NB4 (cell line): Measurements from ENCODE around the gene MRPS15.

Source experiments
- MYC ChIP-seq: IDR thresholded peaks from 2 replicates; pipeline ENCODE4 v1.6.1; 2011; ENCODE audit warnings: low read depth, low read length
- POLR2A ChIP-seq: IDR thresholded peaks from 2 replicates; pipeline ENCODE4 v1.6.1; 2011; ENCODE audit warnings: mild to moderate bottlenecking; ENCODE audit not compliant: insufficient read length; ENCODE audit errors: extremely low read depth
- TF ChIP-seq, protein P1 (sequence below): IDR thresholded peaks from one replicate; pipeline ENCODE4 v1.5.1; 2012; ENCODE audit warnings: low read depth, low read length

DNA sequence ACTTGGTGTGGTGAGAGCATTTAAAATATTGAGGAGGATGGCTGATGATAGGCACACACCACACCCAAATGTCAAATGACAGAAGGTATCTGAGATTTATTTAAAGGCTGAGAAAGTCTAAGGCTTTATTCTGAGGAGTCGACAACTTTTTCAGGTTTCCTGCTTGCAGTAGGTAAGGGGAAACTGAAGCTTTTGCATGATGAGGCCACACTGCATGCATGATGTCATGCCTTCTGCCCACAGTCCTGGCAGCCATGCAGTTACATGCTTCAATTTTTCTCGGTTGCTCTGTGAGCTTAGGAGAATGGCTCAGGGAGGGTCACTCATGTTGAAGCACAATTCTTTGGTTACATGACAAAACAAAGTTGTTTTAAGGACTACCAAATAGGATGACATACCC lies 20.9 kb downstream of the MRPS15 start:
- TF ChIP-seq, protein P1, sequence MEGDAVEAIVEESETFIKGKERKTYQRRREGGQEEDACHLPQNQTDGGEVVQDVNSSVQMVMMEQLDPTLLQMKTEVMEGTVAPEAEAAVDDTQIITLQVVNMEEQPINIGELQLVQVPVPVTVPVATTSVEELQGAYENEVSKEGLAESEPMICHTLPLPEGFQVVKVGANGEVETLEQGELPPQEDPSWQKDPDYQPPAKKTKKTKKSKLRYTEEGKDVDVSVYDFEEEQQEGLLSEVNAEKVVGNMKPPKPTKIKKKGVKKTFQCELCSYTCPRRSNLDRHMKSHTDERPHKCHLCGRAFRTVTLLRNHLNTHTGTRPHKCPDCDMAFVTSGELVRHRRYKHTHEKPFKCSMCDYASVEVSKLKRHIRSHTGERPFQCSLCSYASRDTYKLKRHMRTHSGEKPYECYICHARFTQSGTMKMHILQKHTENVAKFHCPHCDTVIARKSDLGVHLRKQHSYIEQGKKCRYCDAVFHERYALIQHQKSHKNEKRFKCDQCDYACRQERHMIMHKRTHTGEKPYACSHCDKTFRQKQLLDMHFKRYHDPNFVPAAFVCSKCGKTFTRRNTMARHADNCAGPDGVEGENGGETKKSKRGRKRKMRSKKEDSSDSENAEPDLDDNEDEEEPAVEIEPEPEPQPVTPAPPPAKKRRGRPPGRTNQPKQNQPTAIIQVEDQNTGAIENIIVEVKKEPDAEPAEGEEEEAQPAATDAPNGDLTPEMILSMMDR: no peak
- TF ChIP-seq POLR2A (no peak), MYC (no peak)
